ENCODE measurements around the gene RAD51B. TPM values are rescaled to one million over a fixed set of nuclear protein-coding genes. Genes with fewer than 3 reads are reported as not detected.

RAD51B gene
- total RNA-seq, 1 experiment from 2014 or later, result 14.2 TPM

DNA sequence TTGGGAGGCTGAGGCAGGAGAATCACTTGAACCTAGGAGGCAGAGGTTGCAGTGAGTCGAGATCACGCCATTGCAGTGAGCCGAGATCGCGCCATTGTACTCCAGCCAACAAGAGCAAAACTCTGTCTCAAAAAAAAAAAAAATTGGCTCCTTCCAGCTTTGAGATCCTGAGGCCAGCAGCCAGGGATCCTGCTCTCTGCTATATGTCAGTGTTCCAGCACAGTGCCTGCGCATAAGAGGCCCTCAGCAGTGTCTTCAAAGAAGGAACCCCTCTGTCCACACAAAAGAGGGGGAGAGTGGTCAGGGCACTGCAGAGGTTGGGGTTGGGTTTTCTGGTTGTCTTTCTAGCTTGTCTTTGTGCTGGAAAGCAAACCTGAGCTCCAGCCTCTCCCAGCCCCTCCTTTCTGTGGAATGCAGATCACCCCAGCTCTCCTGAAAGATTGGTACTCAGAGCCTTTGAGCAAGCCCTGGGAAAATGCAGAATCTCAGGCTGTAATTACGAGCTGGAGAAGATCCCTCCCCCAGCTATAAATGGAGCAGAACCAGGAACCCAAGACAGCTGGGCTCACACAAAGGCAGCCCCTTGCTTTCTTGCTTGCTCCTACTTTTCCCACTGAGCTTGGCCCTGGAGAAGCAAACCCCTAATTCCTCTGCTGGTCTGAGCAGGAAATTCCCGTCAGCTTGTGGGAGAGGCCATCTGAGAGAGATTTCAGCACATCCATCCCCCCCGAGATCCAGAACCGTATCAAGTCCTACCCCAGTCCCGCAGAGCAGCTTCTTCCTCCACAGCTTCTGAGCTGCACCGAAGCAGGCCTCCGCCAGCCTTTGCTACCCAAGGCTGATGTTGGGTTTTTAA is 767.5 kb downstream of the RAD51B start (continued):
- TF ChIP-seq ZNF512 (CRISPR knock-in tag; IDR thresholded peaks at IDR 0.05; ENCODE audit: borderline replicate concordance) (no peak), GRHL2 (CRISPR knock-in tag; IDR thresholded peaks at IDR 0.05; ENCODE audit: insufficient replicate concordance, severe bottlenecking) (no peak), ZNF671 (CRISPR knock-in tag; IDR thresholded peaks at IDR 0.05) (no peak), GTF2I (CRISPR knock-in tag; conservative IDR thresholded peaks at IDR 0.05) (no peak), OVOL2 (CRISPR knock-in tag; IDR thresholded peaks at IDR 0.05; ENCODE audit: borderline replicate concordance) (no peak)
- TF ChIP-seq, protein P1, sequence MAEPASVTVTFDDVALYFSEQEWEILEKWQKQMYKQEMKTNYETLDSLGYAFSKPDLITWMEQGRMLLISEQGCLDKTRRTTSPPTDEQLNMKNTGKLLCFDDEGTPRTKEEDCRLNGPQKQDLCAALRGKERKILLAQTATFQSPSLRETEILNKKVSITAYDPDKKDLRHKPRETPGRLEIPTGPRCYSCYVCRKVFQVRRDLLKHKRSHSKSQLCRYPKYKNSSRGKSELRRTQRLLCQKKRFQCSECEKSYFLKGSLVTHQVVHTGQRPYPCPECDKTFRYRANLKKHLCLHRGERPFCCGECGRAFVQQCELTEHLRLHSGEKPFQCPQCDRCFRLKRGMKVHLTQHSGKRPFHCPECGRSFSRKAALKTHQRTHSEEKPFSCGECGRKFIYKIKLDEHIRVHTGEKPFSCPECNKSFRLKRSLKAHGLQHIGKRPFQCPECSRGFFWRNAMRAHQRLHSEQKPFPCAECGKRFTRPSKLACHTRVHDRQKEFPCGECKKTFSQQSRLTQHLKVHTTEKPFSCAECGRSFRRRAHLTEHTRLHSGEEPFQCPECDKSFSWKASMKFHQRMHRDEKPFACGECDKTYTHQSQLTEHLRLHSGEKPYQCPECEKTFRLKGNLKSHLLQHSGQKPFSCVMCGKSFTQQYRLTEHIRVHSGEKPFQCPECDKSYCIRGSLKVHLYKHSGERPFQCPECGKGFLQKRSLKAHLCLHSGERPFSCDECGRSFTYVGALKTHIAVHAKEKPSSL (CRISPR knock-in tag; conservative IDR thresholded peaks at IDR 0.05), result no peak

DNA sequence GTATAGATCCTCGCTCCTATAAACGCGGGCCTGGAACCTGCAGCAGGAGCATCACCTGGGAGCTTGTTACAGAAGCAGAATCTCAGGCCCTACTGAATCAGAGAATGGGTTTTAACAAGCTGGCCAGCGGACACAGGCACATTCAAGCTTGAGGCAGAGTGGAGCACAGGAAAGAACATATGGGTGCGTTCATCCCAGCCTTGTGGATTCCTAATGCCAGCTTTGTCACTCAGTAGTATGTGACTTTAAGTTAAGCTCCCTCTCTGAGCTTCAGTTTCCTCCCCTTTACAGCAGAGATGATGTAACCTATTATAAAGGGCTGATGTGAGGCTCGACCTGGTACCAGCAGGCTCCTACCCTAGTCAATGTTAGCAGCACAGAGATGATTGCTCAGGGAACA is 768.4 kb downstream of the RAD51B start:
- Mint-ChIP-seq H3K27ac (0 out of 2 replicates have a peak overlapping the region, but pooled peaks have one; percentile 44), H3K27me3 (ENCODE audit: low read depth) (no peaks in the 10 kb centered on the region), H3K36me3 (no peaks in the 10 kb centered on the region), H3K4me3 (no peak overlapping the region), H3K4me1 (peaks cover 50% of the 10 kb centered on the region), H3K9me3 (no peaks in the 10 kb centered on the region)
- POLR2A ChIA-PET, result interaction anchor here (1.4 kb wide), 1 partner anchor 205 kb away, joined by 4 read pairs; the partner anchor contains the start of gene ZFP36L1
- no peak for DNase-seq (ENCODE audit: low spot score)
- CTCF ChIA-PET, result interaction anchor here (0.7 to 2.5 kb wide), 8 partner anchors 9 to 237 kb away, joined by 3 to 8 read pairs (median 5); no protein-coding TSS in a partner anchor
- no peak for ATAC-seq
- TF ChIP-seq ZNF423 (CRISPR knock-in tag; IDR thresholded peaks at IDR 0.05) (no peak), GRHL2 (CRISPR knock-in tag; IDR thresholded peaks at IDR 0.05; ENCODE audit: insufficient replicate concordance, severe bottlenecking) (no peak), ZNF396 (CRISPR knock-in tag; IDR thresholded peaks at IDR 0.05; ENCODE audit: borderline replicate concordance) (no peak), ELF4 (CRISPR knock-in tag; IDR thresholded peaks at IDR 0.05; ENCODE audit: low read depth) (no peak), ZSCAN18 (CRISPR knock-in tag; IDR thresholded peaks at IDR 0.05) (no peak), CTCF (IDR thresholded peaks at IDR 0.05) (no peak), E2F1 (CRISPR knock-in tag; IDR thresholded peaks at IDR 0.05) (no peak), MAX (CRISPR knock-in tag; IDR thresholded peaks at IDR 0.05) (no peak), ATF6 (CRISPR knock-in tag; IDR thresholded peaks at IDR 0.05) (no peak), CBFB (CRISPR knock-in tag; IDR thresholded peaks at IDR 0.05; ENCODE audit: low read depth) (no peak), SOX15 (CRISPR knock-in tag; IDR thresholded peaks at IDR 0.05) (no peak)
- TF ChIP-seq, protein P2, sequence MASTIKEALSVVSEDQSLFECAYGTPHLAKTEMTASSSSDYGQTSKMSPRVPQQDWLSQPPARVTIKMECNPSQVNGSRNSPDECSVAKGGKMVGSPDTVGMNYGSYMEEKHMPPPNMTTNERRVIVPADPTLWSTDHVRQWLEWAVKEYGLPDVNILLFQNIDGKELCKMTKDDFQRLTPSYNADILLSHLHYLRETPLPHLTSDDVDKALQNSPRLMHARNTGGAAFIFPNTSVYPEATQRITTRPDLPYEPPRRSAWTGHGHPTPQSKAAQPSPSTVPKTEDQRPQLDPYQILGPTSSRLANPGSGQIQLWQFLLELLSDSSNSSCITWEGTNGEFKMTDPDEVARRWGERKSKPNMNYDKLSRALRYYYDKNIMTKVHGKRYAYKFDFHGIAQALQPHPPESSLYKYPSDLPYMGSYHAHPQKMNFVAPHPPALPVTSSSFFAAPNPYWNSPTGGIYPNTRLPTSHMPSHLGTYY (CRISPR knock-in tag; IDR thresholded peaks at IDR 0.05), result no peak
- TF ChIP-seq, protein P3, sequence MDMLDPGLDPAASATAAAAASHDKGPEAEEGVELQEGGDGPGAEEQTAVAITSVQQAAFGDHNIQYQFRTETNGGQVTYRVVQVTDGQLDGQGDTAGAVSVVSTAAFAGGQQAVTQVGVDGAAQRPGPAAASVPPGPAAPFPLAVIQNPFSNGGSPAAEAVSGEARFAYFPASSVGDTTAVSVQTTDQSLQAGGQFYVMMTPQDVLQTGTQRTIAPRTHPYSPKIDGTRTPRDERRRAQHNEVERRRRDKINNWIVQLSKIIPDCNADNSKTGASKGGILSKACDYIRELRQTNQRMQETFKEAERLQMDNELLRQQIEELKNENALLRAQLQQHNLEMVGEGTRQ (CRISPR knock-in tag; IDR thresholded peaks at IDR 0.05), result no peak
- TF ChIP-seq, protein P4, sequence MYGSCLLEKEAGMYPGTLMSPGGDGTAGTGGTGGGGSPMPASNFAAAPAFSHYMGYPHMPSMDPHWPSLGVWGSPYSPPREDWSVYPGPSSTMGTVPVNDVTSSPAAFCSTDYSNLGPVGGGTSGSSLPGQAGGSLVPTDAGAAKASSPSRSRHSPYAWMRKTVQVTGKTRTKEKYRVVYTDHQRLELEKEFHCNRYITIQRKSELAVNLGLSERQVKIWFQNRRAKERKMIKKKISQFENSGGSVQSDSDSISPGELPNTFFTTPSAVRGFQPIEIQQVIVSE (CRISPR knock-in tag; IDR thresholded peaks at IDR 0.05; ENCODE audit: borderline replicate concordance), result no peak
